Lower leg skin (tissue), 4 donors: Measurements from ENCODE around the gene MUC6. TPM values are rescaled to one million over a fixed set of nuclear protein-coding genes. Genes with fewer than 3 reads are reported as not detected.

ENCODE experiments used
- DNase-seq, 2 donors: peaks; one replicate each; pipeline ENCODE4 v3.0.0-alpha.2; 2019; ENCODE audit warnings: low spot score in 2 of 2
- H3K4me3 ChIP-seq: fragments of 200-600 bp; sonication (generic); 2 replicates; pipeline ENCODE4 v1.5.1; 2017; ENCODE audit warnings: mild to moderate bottlenecking, low read depth; ENCODE audit not compliant: poor library complexity, severe bottlenecking
- CTCF ChIP-seq, 3 donors: fragments of 450-650 bp; IDR thresholded peaks; one replicate each; pipeline ENCODE4 v1.5.1; 2016; ENCODE audit warnings: antibody characterized with exemption in 3 of 3, mild to moderate bottlenecking in 3 of 3, moderate library complexity in 2 of 3
- POLR2A ChIP-seq, 2 donors: fragments of 450-650 bp; IDR thresholded peaks; one replicate each; pipeline ENCODE4 v1.6.1; 2016 to 2017; ENCODE audit warnings: antibody characterized with exemption in 2 of 2, mild to moderate bottlenecking in 1 of 2, moderate library complexity in 1 of 2
- WGBS, 2 donors: methylation state at CpG; one replicate each; pipeline ENCODE4 v1.1.5; 2018; 5-methylcytosine and 5-hydroxymethylcytosine counted together
- intact Hi-C: fragments of 100-400 bp; cut with DNase I; formaldehyde crosslinking; loops from one replicate; pipeline ENCODE4 v1.15.0; 2023; ENCODE audit warnings: low total_unique reads
- total RNA-seq, 4 donors: library from RNA; depleted of rRNA; stranded (reverse); fragments of >200 nt; gene quantifications; one replicate each; pipeline ENCODE4 v1.1.0, GENCODE V29; 2016

Gene MUC6
- total RNA-seq, 4 donors from 2014 or later = not detected

- intact Hi-C loops = loop anchor here (5.0 kb wide), 1 partner anchor 209 kb away; the partner anchor contains the start of genes POLR2L and TSPAN4
- DNase-seq = no peak
- TF ChIP-seq CTCF (IDR thresholded peaks at IDR 0.05) (no peak), POLR2A (IDR thresholded peaks at IDR 0.05) (no peak)
- WGBS, 2 donors = 56 to 67% methylated on average over 11 to 13 of the region's 15 CpGs
- no peak overlapping the region for H3K4me3 ChIP-seq
These were observed 15.0 kb upstream of the MUC6 start for GRCh38 chr11:1051356-1052132.

GRCh38 chr11:1050581-1051355, 14.2 kb upstream of the MUC6 start:
- H3K4me3 ChIP-seq = no peak overlapping the region
- peak; percentile 49 to 93 for DNase-seq
- WGBS, 2 donors = 34 to 46% methylated on average over 36 to 37 of the region's 39 CpGs
- TF ChIP-seq POLR2A (IDR thresholded peaks at IDR 0.05) (no peak), CTCF (IDR thresholded peaks at IDR 0.05) (peak in 1 of 3 donors; percentile 78)
- intact Hi-C loops = loop anchor here (5.0 kb wide), 1 partner anchor 208 kb away; the partner anchor contains the start of genes POLR2L and TSPAN4

GRCh38 chr11:1049911-1050580, 13.5 kb upstream of the MUC6 start:
- no peak for DNase-seq
- intact Hi-C loops = loop anchor here (5.0 kb wide), 1 partner anchor 208 kb away; the partner anchor contains the start of genes POLR2L and TSPAN4
- H3K4me3 ChIP-seq = no peak overlapping the region
- no peak for TF ChIP-seq POLR2A (IDR thresholded peaks at IDR 0.05)
- no peak for TF ChIP-seq CTCF (IDR thresholded peaks at IDR 0.05)
- WGBS, 2 donors = 71 to 78% methylated on average over 11 to 15 of the region's 18 CpGs

- intact Hi-C loops = no loop called here
These were observed 12.9 kb upstream of the MUC6 start for GRCh38 chr11:1049431-1049891.

More at GRCh38 chr11:1049431-1049891, 12.9 kb upstream of the MUC6 start:
- WGBS, 2 donors = 32 to 39% methylated on average over 11 to 13 of the region's 13 CpGs
- no peak overlapping the region for H3K4me3 ChIP-seq
- TF ChIP-seq CTCF (IDR thresholded peaks at IDR 0.05) (no peak), POLR2A (IDR thresholded peaks at IDR 0.05) (no peak)
- no peak for DNase-seq
